DND-41 (cell line): Measurements from ENCODE around the gene APC.

ENCODE experiments used
- CTCF ChIP-seq: IDR thresholded peaks from 2 replicates; pipeline ENCODE4 v1.5.1; 2012; ENCODE audit warnings: borderline replicate concordance, low read length, moderate library complexity, mild to moderate bottlenecking; ENCODE audit not compliant: poor library complexity, severe bottlenecking; ENCODE audit errors: extremely low read depth
- EZH2 ChIP-seq: IDR thresholded peaks from 3 replicates; pipeline ENCODE4 v1.6.1; 2012; ENCODE audit warnings: borderline replicate concordance, low read depth, mild to moderate bottlenecking, moderate library complexity, low read length, inconsistent platforms; ENCODE audit not compliant: severe bottlenecking

DNA sequence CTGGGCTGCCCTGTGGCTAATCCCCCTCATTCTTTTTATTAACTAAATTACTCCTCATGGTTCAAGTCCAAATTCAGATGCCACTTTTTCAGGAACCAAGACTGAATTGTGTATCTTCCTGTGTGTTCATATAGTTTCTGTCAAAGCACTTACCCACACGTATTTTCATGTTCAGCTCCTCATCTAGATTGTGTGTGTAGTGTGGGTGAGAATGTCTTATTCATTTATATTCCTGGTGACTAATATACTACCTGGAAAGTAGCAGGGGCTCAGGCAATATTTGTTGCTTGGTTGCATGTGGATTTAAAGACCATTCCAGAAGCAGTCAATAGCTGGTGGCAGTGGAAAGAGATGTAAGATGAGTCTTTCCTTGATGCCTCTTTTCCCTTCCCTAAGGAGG, 74.9 kb downstream of the APC start:
- no peak for TF ChIP-seq CTCF
- TF ChIP-seq EZH2 = no peak
